HG02642 (cell line): Measurements from ENCODE around the gene EPHB2.

Experiments used
- ATAC-seq: cut with Tn5 transposase; IDR thresholded peaks from one replicate; pipeline ENCODE4 v1.9.1; 2021; ENCODE audit warnings: mild to moderate bottlenecking; ENCODE audit not compliant: unreplicated experiment, poor library complexity

Gene EPHB2

DNA sequence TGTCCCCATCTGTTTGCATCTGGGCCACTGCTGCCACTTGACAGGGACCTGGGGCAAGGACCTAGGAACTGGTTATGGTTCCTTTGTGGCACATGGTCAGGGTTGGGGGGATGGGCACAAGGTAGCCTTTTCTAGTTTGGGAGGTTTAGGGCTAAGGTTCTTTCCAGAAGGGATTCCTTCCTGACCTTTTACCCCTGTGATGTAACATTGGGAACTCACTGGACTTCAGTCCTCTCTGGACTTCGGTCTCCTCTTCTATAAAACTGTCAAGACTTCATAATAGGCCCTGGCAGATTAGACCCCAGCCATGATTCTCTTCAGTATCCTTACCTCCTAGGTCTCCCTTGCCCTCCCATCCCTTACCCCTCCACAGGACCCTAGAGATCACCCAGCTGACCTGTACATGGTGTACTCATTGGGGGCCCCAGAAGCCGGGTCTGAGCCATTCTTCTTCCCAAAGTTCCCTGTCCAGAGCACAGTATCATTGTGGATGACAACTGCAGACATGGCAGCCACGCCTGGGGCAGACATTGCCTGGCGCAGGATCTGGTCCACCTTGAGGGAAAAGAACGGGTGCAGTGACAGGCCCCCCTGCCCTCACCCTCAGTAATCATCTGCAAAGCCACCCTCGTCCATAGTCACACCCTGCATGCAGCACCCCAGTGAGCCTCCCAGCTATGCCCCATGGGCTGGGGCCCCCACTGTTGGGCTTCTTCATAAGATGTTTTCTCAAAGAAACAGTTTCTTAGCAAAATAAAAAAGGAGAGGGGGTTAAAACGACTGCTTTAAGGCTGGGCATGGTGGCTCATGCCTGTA lies 249.1 kb downstream of the EPHB2 start:
- no peak for ATAC-seq

DNA sequence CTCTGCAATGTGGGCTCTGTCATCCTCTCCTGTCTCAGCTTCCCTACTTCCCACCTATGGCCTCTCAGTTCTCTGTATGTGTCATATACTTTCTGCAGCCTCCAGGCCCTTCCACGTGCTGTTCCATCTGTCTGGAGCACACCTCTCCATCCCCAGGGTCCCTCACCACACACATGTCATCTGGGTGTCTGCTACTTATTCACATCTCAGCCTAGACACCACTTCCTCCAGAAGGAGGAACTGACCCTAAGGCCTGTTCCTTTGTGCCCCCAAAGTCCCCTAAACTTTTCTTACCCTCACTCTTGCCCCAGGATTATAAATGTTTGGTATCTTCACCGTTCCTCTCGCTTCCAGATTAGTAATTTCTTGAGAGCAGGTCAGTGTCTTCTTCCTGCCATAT lies 251.9 kb downstream of the EPHB2 start:
- no peak for ATAC-seq

DNA sequence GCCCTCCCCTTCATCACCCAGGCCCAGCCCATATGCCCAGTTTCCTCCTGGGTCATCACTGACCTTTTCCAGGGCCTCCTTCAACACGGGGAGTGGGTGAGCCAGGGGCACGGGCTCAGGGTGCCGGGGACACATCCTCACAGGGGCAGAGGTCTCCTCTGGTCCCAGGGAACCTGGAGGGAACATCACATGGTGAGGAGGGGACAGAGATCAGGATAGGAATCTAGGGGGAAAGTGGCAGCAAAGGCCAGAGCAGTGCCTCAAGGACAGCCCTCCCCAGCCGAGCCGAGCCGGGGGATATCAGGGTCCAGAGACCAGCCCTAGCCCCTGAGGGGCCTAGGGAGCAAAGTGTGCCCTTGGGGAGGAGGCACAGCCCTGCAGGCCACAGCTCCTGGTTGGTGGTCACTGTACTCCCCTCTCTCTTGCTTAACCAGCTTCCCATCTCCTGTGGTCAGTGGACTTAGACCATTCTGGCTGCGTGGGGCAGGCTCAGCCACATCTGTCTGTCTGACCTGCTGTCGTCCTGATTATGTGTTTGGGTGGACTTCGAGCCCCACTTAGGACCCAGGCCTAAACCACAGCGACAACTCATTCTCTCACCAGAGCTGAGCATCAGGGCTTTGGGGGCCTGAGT lies 252.5 kb downstream of the EPHB2 start:
- ATAC-seq: no peak

DNA sequence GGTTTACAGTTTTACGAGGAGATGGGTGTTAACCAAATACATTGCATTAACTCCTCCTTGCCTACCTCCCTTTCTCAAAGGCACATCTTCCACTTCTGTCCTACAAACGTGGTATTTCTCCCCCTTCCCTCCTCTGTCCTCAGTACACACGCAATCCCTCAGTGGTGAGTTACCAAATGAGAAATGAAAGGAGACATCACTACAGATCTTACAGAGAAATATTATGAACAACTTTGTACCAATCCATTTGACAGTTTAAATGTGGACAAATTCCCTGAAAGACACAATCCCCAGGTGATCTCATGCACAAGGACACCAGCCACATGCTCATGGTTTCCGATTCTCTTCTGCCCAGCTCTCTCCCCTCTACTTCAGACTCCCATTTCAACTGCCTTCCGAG lies 255.7 kb downstream of the EPHB2 start:
- no peak for ATAC-seq

DNA sequence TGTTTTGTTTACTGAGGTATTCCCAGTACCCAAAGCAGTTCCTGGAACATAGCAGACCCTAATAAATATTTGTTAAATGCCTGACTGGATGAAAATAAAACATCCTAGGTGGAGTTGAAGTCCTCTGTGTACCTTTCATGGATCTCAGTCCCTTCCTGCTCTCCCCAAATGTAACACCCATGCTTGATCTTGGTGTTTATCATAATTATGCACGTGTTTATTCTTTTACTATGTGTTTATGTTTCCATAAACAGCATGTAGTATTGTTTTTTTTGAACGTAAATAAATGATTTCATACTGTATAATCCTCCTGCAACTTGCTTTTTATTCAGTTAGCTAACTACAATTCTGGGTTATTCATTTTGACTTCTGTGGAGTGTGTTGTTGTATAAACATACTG lies 257.2 kb downstream of the EPHB2 start:
- no peak for ATAC-seq

DNA sequence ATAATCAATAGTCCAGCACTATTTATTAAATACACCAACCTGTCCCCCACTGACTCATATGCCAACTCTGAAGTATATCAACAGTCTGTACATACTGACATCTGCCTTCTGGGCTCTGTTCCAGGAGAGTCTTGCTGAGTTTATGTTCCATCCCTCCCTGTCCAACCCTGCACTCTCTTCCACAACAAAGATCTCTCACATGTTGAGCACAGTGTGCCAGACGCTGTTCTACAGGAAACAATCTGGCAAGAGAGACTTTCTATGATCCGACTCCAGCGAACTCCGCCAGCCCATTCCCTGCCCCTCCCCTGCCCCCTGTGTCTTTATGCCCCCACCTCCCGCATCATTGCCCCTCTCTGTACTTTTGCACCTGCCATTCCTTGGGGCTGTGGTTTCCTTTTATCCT lies 258.7 kb downstream of the EPHB2 start:
- no peak for ATAC-seq

DNA sequence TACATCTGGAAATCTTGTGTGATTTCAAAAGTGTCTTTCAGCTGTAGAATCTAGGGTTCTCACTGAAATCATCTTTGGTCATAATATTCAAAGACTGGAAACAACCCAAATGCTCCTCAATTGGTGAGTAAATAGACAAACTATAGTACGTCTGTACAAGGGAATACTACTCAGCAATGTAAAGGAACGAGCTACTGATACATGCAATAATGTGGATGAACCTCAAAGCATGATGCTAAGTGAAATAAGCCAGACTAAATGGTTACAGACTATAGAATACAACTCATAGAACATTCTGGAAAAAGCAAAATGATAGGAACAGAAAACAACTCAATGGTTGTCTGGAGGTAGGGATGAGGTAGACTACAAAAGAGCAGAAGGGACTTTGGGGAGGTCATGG lies 259.5 kb downstream of the EPHB2 start:
- no peak for ATAC-seq
